HG03558 (cell line): ENCODE measurements around the gene KCTD6.

Experiments
- ATAC-seq: cut with Tn5 transposase; IDR thresholded peaks from one replicate; pipeline ENCODE4 v1.9.1; 2021; ENCODE audit warnings: moderate number of reproducible peaks; ENCODE audit not compliant: unreplicated experiment; ENCODE audit errors: extremely low read depth

The KCTD6 gene

GRCh38 chr3:58540176-58540858 lies 48.4 kb downstream of the KCTD6 start:
- no peak for ATAC-seq

GRCh38 chr3:58544541-58544940 lies 52.6 kb downstream of the KCTD6 start:
- ATAC-seq: no peak

- ATAC-seq: no peak
Measured at GRCh38 chr3:58551636-58552180, 59.8 kb downstream of the KCTD6 start.
